AG04450 (cell line): ENCODE results near the gene RBBP4. TPM values are rescaled to one million over a fixed set of nuclear protein-coding genes. Genes with fewer than 3 reads are reported as not detected.

ENCODE experiments used
- CTCF ChIA-PET: fragments of 300-600, 350-600 bp; formaldehyde crosslinking; extraction: SDS; loops from one replicate; lab custom pipeline; 2022; ENCODE audit warnings: antibody characterized with exemption, inconsistent platforms; lab: Charles Lee
- POLR2A ChIA-PET: fragments of 350-600 bp; formaldehyde crosslinking; extraction: SDS; loops from one replicate; lab custom pipeline; 2021; ENCODE audit warnings: antibody characterized with exemption, inconsistent platforms; lab: Yijun Ruan, JAX
- DNase-seq: peaks from one replicate; pipeline ENCODE4 v3.0.0-alpha.2; 2011; ENCODE audit warnings: low read depth, low spot score
- H3K27ac ChIP-seq: one replicate; pipeline ENCODE4 v1.5.1; 2012; ENCODE audit warnings: low read depth, low read length, control low read depth
- H3K27me3 ChIP-seq: one replicate; pipeline ENCODE4 v1.6.0; 2012; ENCODE audit warnings: low read length; ENCODE audit not compliant: control insufficient read depth, insufficient read depth
- H3K4me3 ChIP-seq: 2 replicates; pipeline ENCODE4 v1.5.1; 2011; ENCODE audit warnings: mild to moderate bottlenecking, low read depth, low read length, control low read depth
- H3K9me3 ChIP-seq: 2 replicates; pipeline ENCODE4 v1.5.1; 2012; ENCODE audit warnings: low read length; ENCODE audit not compliant: control insufficient read depth, insufficient read depth
- polyA plus RNA-seq: library from polyadenylated mRNA; depleted of rRNA; stranded (reverse); fragments of >200 nt; gene quantifications from 2 replicates; pipeline ENCODE4 v1.2.3, GENCODE V29; 2011
- TF ChIP-seq, protein P1 (sequence below): IDR thresholded peaks from 2 replicates; pipeline ENCODE4 v1.5.1; 2011; ENCODE audit warnings: low read depth, low read length, control low read depth, inconsistent platforms

The RBBP4 gene
- polyA plus RNA-seq, 1 experiment = 154 TPM

DNA sequence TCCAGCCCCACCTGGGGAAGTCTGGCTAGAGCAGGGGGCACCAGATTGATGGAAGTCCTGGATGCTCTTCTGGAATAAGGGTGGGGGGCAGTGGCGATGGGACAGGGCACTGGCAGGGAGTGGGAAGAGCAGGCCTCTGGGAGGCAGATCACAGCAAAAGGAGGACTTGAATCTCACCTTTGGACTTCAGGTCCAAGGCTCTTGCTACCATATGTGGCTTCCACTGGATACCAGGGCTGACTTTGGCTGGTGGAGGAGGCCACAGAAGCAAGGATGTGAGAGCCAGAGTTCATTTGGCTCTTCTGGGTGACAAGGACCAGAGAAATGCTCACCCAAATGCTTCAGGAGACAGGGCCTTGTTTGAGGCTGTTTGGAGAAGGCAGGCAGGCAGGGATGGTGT, 67.5 kb downstream of the RBBP4 start:
- no peak for DNase-seq
- Histone ChIP-seq H3K27ac (no peak overlapping the region), H3K9me3 (no peaks in the 10 kb centered on the region), H3K27me3 (no peaks in the 10 kb centered on the region), H3K4me3 (no peak overlapping the region)
- TF ChIP-seq, protein P1, sequence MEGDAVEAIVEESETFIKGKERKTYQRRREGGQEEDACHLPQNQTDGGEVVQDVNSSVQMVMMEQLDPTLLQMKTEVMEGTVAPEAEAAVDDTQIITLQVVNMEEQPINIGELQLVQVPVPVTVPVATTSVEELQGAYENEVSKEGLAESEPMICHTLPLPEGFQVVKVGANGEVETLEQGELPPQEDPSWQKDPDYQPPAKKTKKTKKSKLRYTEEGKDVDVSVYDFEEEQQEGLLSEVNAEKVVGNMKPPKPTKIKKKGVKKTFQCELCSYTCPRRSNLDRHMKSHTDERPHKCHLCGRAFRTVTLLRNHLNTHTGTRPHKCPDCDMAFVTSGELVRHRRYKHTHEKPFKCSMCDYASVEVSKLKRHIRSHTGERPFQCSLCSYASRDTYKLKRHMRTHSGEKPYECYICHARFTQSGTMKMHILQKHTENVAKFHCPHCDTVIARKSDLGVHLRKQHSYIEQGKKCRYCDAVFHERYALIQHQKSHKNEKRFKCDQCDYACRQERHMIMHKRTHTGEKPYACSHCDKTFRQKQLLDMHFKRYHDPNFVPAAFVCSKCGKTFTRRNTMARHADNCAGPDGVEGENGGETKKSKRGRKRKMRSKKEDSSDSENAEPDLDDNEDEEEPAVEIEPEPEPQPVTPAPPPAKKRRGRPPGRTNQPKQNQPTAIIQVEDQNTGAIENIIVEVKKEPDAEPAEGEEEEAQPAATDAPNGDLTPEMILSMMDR = no peak
- ChIA-PET CTCF (no interaction called here), POLR2A (no interaction called here)

DNA sequence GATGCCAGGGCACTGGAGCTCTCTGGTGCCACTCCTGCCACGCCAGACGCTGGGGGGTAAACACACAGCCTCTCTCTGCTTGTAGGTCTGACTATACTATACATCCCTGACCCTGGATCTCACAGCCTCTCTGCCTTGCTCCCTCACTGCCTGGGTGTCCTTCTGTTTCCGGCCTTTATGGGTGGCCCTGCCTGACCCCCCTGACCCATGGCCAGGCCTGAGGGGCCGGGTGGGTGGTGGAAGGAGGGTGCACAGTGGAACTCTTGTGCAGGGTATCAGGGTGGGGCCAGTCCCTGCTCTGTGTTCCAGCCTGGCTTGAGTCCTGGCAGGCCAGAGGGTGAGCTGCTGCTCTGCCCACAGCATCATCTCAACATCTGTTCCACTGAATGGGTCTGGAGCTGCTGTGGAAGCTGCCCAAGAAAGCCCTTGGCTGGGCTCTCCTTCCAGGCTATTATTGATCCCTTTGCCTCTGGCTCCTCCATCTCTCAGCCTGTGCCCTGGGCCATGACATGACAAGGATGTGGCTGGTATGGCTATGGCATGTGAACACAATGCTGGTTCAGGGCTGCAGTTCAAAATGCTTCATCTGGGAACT, 68.8 kb downstream of the RBBP4 start:
- ChIA-PET CTCF (no interaction called here), POLR2A (no interaction called here)
- Histone ChIP-seq H3K27me3 (no peaks in the 10 kb centered on the region), H3K9me3 (no peaks in the 10 kb centered on the region), H3K4me3 (no peak overlapping the region), H3K27ac (no peak overlapping the region)
- TF ChIP-seq, protein P1 = no peak
- no peak for DNase-seq

DNA sequence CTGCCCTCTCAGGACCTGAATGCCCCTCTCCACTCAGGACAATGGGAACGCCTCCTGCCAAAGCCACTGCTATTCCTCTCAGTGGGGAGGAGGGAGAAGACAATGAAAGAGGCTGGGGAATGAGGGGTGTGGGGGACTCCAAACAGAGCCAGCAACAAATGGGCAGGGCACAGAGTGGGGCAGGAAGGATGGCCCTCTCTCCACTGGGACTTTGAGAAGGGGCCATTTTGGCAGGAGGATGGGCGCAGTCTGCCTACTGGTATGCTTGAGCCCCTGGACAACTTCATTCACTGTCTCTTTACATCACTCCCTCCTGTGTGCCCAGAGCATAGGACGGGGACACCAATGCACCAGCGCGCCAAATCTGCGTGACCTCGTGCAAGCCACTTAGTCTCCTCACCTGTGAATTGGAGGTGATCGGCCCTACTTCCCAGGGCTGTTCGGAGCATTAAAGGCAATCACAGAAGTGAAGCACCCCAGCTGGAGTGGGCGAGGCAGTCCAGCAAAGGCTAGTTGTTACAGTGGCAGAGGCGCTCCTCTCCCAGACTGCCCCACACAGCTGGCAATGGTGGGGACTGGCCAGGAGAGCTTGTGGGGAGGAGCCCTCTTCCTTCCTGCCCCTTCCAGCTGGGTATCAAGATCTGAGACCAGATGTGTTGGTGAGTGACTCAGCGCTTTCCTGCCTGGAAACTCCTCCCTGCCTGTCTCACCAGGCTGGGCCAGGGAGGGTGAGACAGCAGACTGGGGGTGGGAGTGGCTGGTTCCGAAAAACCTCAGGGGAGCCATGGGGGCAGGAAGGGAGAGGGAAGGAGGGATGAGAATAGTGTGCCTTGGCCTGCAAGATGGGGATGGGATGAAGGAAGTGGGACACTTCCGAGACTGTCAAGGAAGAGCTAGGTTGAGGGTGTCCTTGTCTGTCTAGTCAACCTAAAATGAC, 73.9 kb downstream of the RBBP4 start:
- ChIA-PET CTCF (interaction anchor here (0.9 to 4.5 kb wide), 3 partner anchors 12 to 48 kb away, joined by 3 to 24 read pairs (median 22); no protein-coding TSS in a partner anchor), POLR2A (interaction anchor here (0.6 to 1.1 kb wide), 4 partner anchors 12 to 228 kb away, joined by 3 to 11 read pairs (median 6); partner anchors contain the start of genes RBBP4 and ZBTB8OS)
- peak overlapping the region; percentile 68 for H3K27ac ChIP-seq
- H3K9me3 ChIP-seq = no peaks in the 10 kb centered on the region
- no peaks in the 10 kb centered on the region for H3K27me3 ChIP-seq
- H3K4me3 ChIP-seq = peak overlapping the region; percentile 20; the same call in 1 of the 2 replicates
- DNase-seq = peak; percentile 88
- TF ChIP-seq, protein P1 = no peak

DNA sequence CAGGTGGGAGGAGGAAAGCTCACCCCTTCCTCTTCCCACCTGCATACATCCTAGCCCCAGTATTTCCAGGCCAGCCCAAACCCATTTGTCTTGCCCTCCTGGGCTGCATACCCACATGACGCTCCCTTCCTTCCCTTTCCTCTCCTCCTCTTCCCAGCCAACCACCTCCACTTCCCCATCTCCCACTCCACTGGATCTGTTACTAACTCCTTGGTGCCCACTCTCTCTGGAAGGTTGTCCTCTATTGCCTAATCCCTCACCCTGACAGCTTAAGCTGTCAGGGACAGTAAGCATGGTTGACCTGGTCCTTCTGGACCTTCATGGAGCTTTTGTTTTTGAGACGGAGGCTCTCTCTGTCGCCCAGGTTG, 74.6 kb downstream of the RBBP4 start:
- Histone ChIP-seq H3K27me3 (no peaks in the 10 kb centered on the region), H3K27ac (peak overlapping the region; percentile 68), H3K9me3 (no peaks in the 10 kb centered on the region), H3K4me3 (no peak overlapping the region)
- ChIA-PET POLR2A (interaction anchor here (0.7 to 1.1 kb wide), 3 partner anchors 22 to 229 kb away, joined by 3 to 11 read pairs (median 4); partner anchors contain the start of genes RBBP4 and ZBTB8OS), CTCF (interaction anchor here (0.9 to 2.1 kb wide), 2 partner anchors 13 to 47 kb away, joined by 3 to 22 read pairs; no protein-coding TSS in a partner anchor)
- TF ChIP-seq, protein P1 = no peak
- no peak for DNase-seq
